IgD-negative memory B cell (primary cell): ENCODE results near the gene HCCS. TPM values are rescaled to one million over a fixed set of nuclear protein-coding genes. Genes with fewer than 3 reads are reported as not detected.
A peak's percentile ranks its signal among the peaks of the same experiment; 100 is the strongest.

Experiments
- H3K27ac Mint-ChIP-seq, 3 donors: one replicate each; pipeline ENCODE4 v1.8.0; 2020 to 2022; ENCODE audit warnings: mild to moderate bottlenecking in 3 of 3, mixed read lengths in 3 of 3, moderate library complexity in 1 of 3
- H3K27me3 Mint-ChIP-seq: one replicate; pipeline ENCODE4 v1.8.0; 2021; ENCODE audit warnings: mixed read lengths
- H3K36me3 Mint-ChIP-seq: one replicate; pipeline ENCODE4 v1.8.0; 2020; ENCODE audit warnings: mild to moderate bottlenecking, mixed read lengths
- H3K4me1 Mint-ChIP-seq, 3 donors: one replicate each; pipeline ENCODE4 v1.8.0; 2020 to 2022; ENCODE audit warnings: mixed read lengths in 3 of 3, mild to moderate bottlenecking in 1 of 3
- H3K4me3 Mint-ChIP-seq, 4 donors: one replicate each; pipeline ENCODE4 v1.8.0; 2020 to 2022; ENCODE audit warnings: mild to moderate bottlenecking in 4 of 4, mixed read lengths in 4 of 4, moderate library complexity in 3 of 4
- H3K9me3 Mint-ChIP-seq, 3 donors: one replicate each; pipeline ENCODE4 v1.8.0; 2020 to 2021; ENCODE audit warnings: mixed read lengths in 3 of 3, mild to moderate bottlenecking in 1 of 3
- polyA plus RNA-seq: library from polyadenylated mRNA; unstranded; fragments of 300-500 nt; fragmentation: Illumina TruSeq; gene quantifications from one replicate; pipeline ENCODE4 v1.2.3, GENCODE V29; 2021

Gene HCCS
- polyA plus RNA-seq, 1 donor from 2014 or later = 39.7 TPM

- Mint-ChIP-seq H3K27me3 (peaks cover 3% of the 10 kb centered on the region), H3K4me1 (peaks cover 0 to 3% (median 0%) of the 10 kb centered on the region in 3 donors), H3K27ac (no peak overlapping the region), H3K9me3 (no peaks in the 10 kb centered on the region), H3K36me3 (no peaks in the 10 kb centered on the region), H3K4me3 (no peak overlapping the region)
These were observed 27.6 kb downstream of the HCCS start for GRCh38 chrX:11138498-11139390.

GRCh38 chrX:11143931-11144678, 33.0 kb downstream of the HCCS start:
- H3K36me3 Mint-ChIP-seq = no peaks in the 10 kb centered on the region
- H3K9me3 Mint-ChIP-seq = no peaks in the 10 kb centered on the region
- H3K4me1 Mint-ChIP-seq = peaks cover 4% of the 10 kb centered on the region in 3 donors
- no peak overlapping the region for H3K4me3 Mint-ChIP-seq
- H3K27me3 Mint-ChIP-seq = peaks cover 5% of the 10 kb centered on the region
- no peak overlapping the region for H3K27ac Mint-ChIP-seq

GRCh38 chrX:11146411-11146810, 35.3 kb downstream of the HCCS start:
- H3K4me3 Mint-ChIP-seq = no peak overlapping the region
- H3K27ac Mint-ChIP-seq = no peak overlapping the region
- no peaks in the 10 kb centered on the region for H3K36me3 Mint-ChIP-seq
- peaks cover 4% of the 10 kb centered on the region in 3 donors for H3K4me1 Mint-ChIP-seq
- peaks cover 2% of the 10 kb centered on the region for H3K27me3 Mint-ChIP-seq
- no peaks in the 10 kb centered on the region for H3K9me3 Mint-ChIP-seq

GRCh38 chrX:11148401-11148800, 37.3 kb downstream of the HCCS start:
- Mint-ChIP-seq H3K4me1 (peaks cover 4% of the 10 kb centered on the region in 3 donors), H3K36me3 (no peaks in the 10 kb centered on the region), H3K27ac (no peak overlapping the region), H3K9me3 (no peaks in the 10 kb centered on the region), H3K4me3 (peak overlapping the region in 1 of 4 donors; percentile 43), H3K27me3 (peaks cover 2% of the 10 kb centered on the region)

GRCh38 chrX:11151799-11152559, 40.8 kb downstream of the HCCS start:
- no peak overlapping the region for H3K27ac Mint-ChIP-seq
- H3K36me3 Mint-ChIP-seq = peaks cover 2% of the 10 kb centered on the region
- H3K27me3 Mint-ChIP-seq = no peaks in the 10 kb centered on the region
- H3K4me3 Mint-ChIP-seq = no peak overlapping the region
- H3K4me1 Mint-ChIP-seq = no peaks in the 10 kb centered on the region
- no peaks in the 10 kb centered on the region for H3K9me3 Mint-ChIP-seq

- H3K36me3 Mint-ChIP-seq = peaks cover 3% of the 10 kb centered on the region
- H3K4me1 Mint-ChIP-seq = peaks cover 0 to 8% (median 3%) of the 10 kb centered on the region in 3 donors
- H3K9me3 Mint-ChIP-seq = no peaks in the 10 kb centered on the region
- H3K27ac Mint-ChIP-seq = no peak overlapping the region
- H3K4me3 Mint-ChIP-seq = no peak overlapping the region
- no peaks in the 10 kb centered on the region for H3K27me3 Mint-ChIP-seq
These were observed 48.0 kb downstream of the HCCS start for GRCh38 chrX:11159149-11159548.

- Mint-ChIP-seq H3K4me1 (peaks cover 0 to 8% (median 3%) of the 10 kb centered on the region in 3 donors), H3K4me3 (no peak overlapping the region), H3K36me3 (peaks cover 1% of the 10 kb centered on the region), H3K27me3 (peaks cover 5% of the 10 kb centered on the region), H3K9me3 (peaks cover 0 to 3% (median 0%) of the 10 kb centered on the region in 3 donors), H3K27ac (no peak overlapping the region)
These were observed 53.3 kb downstream of the HCCS start for GRCh38 chrX:11164433-11164832.

- H3K27me3 Mint-ChIP-seq = peaks cover 7% of the 10 kb centered on the region
- H3K9me3 Mint-ChIP-seq = peaks cover 0 to 3% (median 0%) of the 10 kb centered on the region in 3 donors
- H3K36me3 Mint-ChIP-seq = peaks cover 2% of the 10 kb centered on the region
- no peak overlapping the region for H3K4me3 Mint-ChIP-seq
- peaks cover 0 to 2% (median 0%) of the 10 kb centered on the region in 3 donors for H3K4me1 Mint-ChIP-seq
- no peak overlapping the region for H3K27ac Mint-ChIP-seq
These were observed 60.8 kb downstream of the HCCS start for GRCh38 chrX:11171956-11172355.

GRCh38 chrX:11172415-11172814, 61.3 kb downstream of the HCCS start:
- Mint-ChIP-seq H3K27ac (no peak overlapping the region), H3K9me3 (no peaks in the 10 kb centered on the region), H3K27me3 (peaks cover 6% of the 10 kb centered on the region)

More at GRCh38 chrX:11172415-11172814, 61.3 kb downstream of the HCCS start:
- Mint-ChIP-seq H3K4me3 (no peak overlapping the region), H3K36me3 (peaks cover 2% of the 10 kb centered on the region), H3K4me1 (peaks cover 0 to 2% (median 0%) of the 10 kb centered on the region in 3 donors)

Other genes starting within 250 kb of the HCCS start
- not detected for gene AMELX, start 182.1 kb downstream of the HCCS start, polyA plus RNA-seq